ENCODE measurements around the gene ZNF24. TPM values are rescaled to one million over a fixed set of nuclear protein-coding genes. Genes with fewer than 3 reads are reported as not detected.

ZNF24 gene
- total RNA-seq, 1 experiment from 2014 or later = 57.9 TPM

- Histone ChIP-seq H3K4me1 (ENCODE audit: insufficient read depth, low read length) (no peaks in the 10 kb centered on the region; the same call in 1 of the 2 replicates), H3K56ac (ENCODE audit: insufficient read length, low read depth, low read length) (no peak overlapping the region), H2AK5ac (ENCODE audit: insufficient read length, low read length) (no peak overlapping the region), H2AFZ (ENCODE audit: low read length) (no peak overlapping the region), H2BK20ac (ENCODE audit: low read depth, low read length, poor library complexity, severe bottlenecking) (no peak overlapping the region), H4K20me1 (ENCODE audit: control insufficient read depth, insufficient read depth, insufficient read length) (no peaks in the 10 kb centered on the region), H3K18ac (ENCODE audit: insufficient read length, low read depth, low read length) (no peak overlapping the region), H2BK15ac (ENCODE audit: low read depth, low read length) (no peak overlapping the region), H3K9ac (ENCODE audit: extremely low read depth, insufficient read length, low read length) (no peak overlapping the region), H3K14ac (ENCODE audit: insufficient read depth, low read length) (no peak overlapping the region), H3T11ph (ENCODE audit: low read length) (no peak overlapping the region), H3K79me1 (ENCODE audit: insufficient read depth, low read depth, low read length, poor library complexity, severe bottlenecking) (no peaks in the 10 kb centered on the region), H3K4me2 (ENCODE audit: insufficient read depth, insufficient read length, low read length) (no peak overlapping the region), H2BK5ac (ENCODE audit: insufficient read length, low read length) (no peak overlapping the region), H3K23me2 (ENCODE audit: insufficient read length, low read depth, low read length, poor library complexity, severe bottlenecking) (peaks cover 4% of the 10 kb centered on the region), H3K9me3 (ENCODE audit: control insufficient read depth, low read depth, low read length) (no peaks in the 10 kb centered on the region), H3K79me2 (ENCODE audit: insufficient read depth, low read length) (no peaks in the 10 kb centered on the region), H4K8ac (replicated peaks; ENCODE audit: insufficient read length, low read depth, low read length) (no peak overlapping the region), H2BK120ac (ENCODE audit: low read depth, low read length, poor library complexity, severe bottlenecking) (no peak overlapping the region), H3K23ac (ENCODE audit: insufficient read length, low read depth, low read length) (no peak overlapping the region), H3K4ac (ENCODE audit: low read depth, low read length) (no peak overlapping the region), H3K27me3 (ENCODE audit: insufficient read depth, low read length) (no peaks in the 10 kb centered on the region), H4K5ac (ENCODE audit: insufficient read length, low read depth, low read length) (no peak overlapping the region), H3K27ac (ENCODE audit: insufficient read length, low read depth, low read length) (no peak overlapping the region), H4K91ac (ENCODE audit: insufficient read length, low read depth, low read length) (no peak overlapping the region), H2BK12ac (ENCODE audit: insufficient read length, low read depth, low read length) (no peak overlapping the region)
- H3K27ac Mint-ChIP-seq = no peak overlapping the region
- WGBS (ENCODE audit: extremely low coverage, insufficient read length, low lambda C conversion rate) = no CpG with 5 or more reads among the region's 2 CpGs
- no peak for DNase-seq
- peaks cover 13 to 19% of the 10 kb centered on the region in 2 experiments for H3K4me1 Mint-ChIP-seq
- H3K27me3 Mint-ChIP-seq (ENCODE audit: low read depth) = peaks cover 23% of the 10 kb centered on the region
- TF ChIP-seq, protein P1, sequence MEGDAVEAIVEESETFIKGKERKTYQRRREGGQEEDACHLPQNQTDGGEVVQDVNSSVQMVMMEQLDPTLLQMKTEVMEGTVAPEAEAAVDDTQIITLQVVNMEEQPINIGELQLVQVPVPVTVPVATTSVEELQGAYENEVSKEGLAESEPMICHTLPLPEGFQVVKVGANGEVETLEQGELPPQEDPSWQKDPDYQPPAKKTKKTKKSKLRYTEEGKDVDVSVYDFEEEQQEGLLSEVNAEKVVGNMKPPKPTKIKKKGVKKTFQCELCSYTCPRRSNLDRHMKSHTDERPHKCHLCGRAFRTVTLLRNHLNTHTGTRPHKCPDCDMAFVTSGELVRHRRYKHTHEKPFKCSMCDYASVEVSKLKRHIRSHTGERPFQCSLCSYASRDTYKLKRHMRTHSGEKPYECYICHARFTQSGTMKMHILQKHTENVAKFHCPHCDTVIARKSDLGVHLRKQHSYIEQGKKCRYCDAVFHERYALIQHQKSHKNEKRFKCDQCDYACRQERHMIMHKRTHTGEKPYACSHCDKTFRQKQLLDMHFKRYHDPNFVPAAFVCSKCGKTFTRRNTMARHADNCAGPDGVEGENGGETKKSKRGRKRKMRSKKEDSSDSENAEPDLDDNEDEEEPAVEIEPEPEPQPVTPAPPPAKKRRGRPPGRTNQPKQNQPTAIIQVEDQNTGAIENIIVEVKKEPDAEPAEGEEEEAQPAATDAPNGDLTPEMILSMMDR (conservative IDR thresholded peaks at IDR 0.05) = no peak
- peaks cover 2 to 5% (median 4%) of the 10 kb centered on the region in 3 experiments; a peak in 4 of 7 replicates for H3K36me3 Mint-ChIP-seq (ENCODE audit: insufficient read depth in 1 of 3, low read depth in 3 of 3)
- H3K4me3 Mint-ChIP-seq = no peak overlapping the region
- H3K9me3 Mint-ChIP-seq = peaks cover 9% of the 10 kb centered on the region in 2 experiments; a peak in 3 of 5 replicates
Measured at GRCh38 chr18:35379421-35379820, 35.2 kb upstream of the ZNF24 start.
